ENCODE data around the gene COPS4.
A peak's percentile ranks its signal among the peaks of the same experiment; 100 is the strongest.
"Not testable (repeated sequence)": the region's sequence is repeated elsewhere in the genome, so short reads cannot be mapped to it uniquely, and the experiment has no call there.

Gene COPS4

GRCh38 chr4:83084956-83085355 is 50.0 kb downstream of the COPS4 start:
- DNase-seq (ENCODE audit: low read depth), result not testable (repeated sequence)

GRCh38 chr4:83089410-83090157 is 54.6 kb downstream of the COPS4 start:
- DNase-seq (ENCODE audit: low read depth), result no peak

- no peak for DNase-seq (ENCODE audit: low read depth)
These were observed 58.2 kb downstream of the COPS4 start for GRCh38 chr4:83093060-83093640.

- DNase-seq (ENCODE audit: low read depth), result no peak
These were observed 61.4 kb downstream of the COPS4 start for GRCh38 chr4:83096397-83096796.

- no peak for DNase-seq (ENCODE audit: low read depth)
These were observed 70.0 kb downstream of the COPS4 start for GRCh38 chr4:83104991-83105390.

- DNase-seq (ENCODE audit: low read depth), result no peak
These were observed 72.6 kb downstream of the COPS4 start for GRCh38 chr4:83107631-83108030.

GRCh38 chr4:83108101-83108861 is 73.3 kb downstream of the COPS4 start:
- no peak for DNase-seq (ENCODE audit: low read depth)

- peak; percentile 46 for DNase-seq (ENCODE audit: low read depth)
These were observed 74.7 kb downstream of the COPS4 start for GRCh38 chr4:83109480-83110222.

- DNase-seq (ENCODE audit: low read depth), result peak; percentile 87
These were observed 75.4 kb downstream of the COPS4 start for GRCh38 chr4:83110223-83110945.

GRCh38 chr4:83110970-83111750 is 76.2 kb downstream of the COPS4 start:
- no peak for DNase-seq (ENCODE audit: low read depth)

- not testable (repeated sequence) for DNase-seq (ENCODE audit: low read depth)
These were observed 76.8 kb downstream of the COPS4 start for GRCh38 chr4:83111751-83112141.

- no peak for DNase-seq (ENCODE audit: low read depth)
These were observed 77.2 kb downstream of the COPS4 start for GRCh38 chr4:83112231-83112630.

GRCh38 chr4:83112678-83113428 is 77.9 kb downstream of the COPS4 start:
- no peak for DNase-seq (ENCODE audit: low read depth)

- DNase-seq (ENCODE audit: low read depth), result no peak
These were observed 78.4 kb downstream of the COPS4 start for GRCh38 chr4:83113429-83113786.

GRCh38 chr4:83114576-83114975 is 79.6 kb downstream of the COPS4 start, which contains the start of gene PLAC8:
PLAC8 (minus strand) TSS chr4:83114729; CDS start chr4:83107921, 6,808 bp downstream.
- no peak for DNase-seq (ENCODE audit: low read depth)

GRCh38 chr4:83115000-83115399 is 80.0 kb downstream of the COPS4 start:
- DNase-seq (ENCODE audit: low read depth), result no peak

- DNase-seq (ENCODE audit: low read depth), result no peak
These were observed 80.8 kb downstream of the COPS4 start for GRCh38 chr4:83115656-83116285.

GRCh38 chr4:83118869-83119268 is 83.9 kb downstream of the COPS4 start:
- DNase-seq (ENCODE audit: low read depth), result no peak

GRCh38 chr4:83121246-83121645 is 86.3 kb downstream of the COPS4 start:
- DNase-seq (ENCODE audit: low read depth), result no peak
